GM12874 (cell line): ENCODE data around the gene SPPL2B.

Experiments used
- TF ChIP-seq, protein P1 (sequence below): IDR thresholded peaks from 2 replicates; pipeline ENCODE4 v1.5.1; 2011; ENCODE audit warnings: low read depth, mild to moderate bottlenecking, control low read depth, low read length, moderate library complexity; ENCODE audit not compliant: insufficient read depth

Gene SPPL2B

GRCh38 chr19:2365201-2365970 is 36.9 kb downstream of the SPPL2B start:
- TF ChIP-seq, protein P1, sequence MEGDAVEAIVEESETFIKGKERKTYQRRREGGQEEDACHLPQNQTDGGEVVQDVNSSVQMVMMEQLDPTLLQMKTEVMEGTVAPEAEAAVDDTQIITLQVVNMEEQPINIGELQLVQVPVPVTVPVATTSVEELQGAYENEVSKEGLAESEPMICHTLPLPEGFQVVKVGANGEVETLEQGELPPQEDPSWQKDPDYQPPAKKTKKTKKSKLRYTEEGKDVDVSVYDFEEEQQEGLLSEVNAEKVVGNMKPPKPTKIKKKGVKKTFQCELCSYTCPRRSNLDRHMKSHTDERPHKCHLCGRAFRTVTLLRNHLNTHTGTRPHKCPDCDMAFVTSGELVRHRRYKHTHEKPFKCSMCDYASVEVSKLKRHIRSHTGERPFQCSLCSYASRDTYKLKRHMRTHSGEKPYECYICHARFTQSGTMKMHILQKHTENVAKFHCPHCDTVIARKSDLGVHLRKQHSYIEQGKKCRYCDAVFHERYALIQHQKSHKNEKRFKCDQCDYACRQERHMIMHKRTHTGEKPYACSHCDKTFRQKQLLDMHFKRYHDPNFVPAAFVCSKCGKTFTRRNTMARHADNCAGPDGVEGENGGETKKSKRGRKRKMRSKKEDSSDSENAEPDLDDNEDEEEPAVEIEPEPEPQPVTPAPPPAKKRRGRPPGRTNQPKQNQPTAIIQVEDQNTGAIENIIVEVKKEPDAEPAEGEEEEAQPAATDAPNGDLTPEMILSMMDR: no peak

GRCh38 chr19:2371656-2372055 is 43.2 kb downstream of the SPPL2B start:
- TF ChIP-seq, protein P1: no peak

DNA sequence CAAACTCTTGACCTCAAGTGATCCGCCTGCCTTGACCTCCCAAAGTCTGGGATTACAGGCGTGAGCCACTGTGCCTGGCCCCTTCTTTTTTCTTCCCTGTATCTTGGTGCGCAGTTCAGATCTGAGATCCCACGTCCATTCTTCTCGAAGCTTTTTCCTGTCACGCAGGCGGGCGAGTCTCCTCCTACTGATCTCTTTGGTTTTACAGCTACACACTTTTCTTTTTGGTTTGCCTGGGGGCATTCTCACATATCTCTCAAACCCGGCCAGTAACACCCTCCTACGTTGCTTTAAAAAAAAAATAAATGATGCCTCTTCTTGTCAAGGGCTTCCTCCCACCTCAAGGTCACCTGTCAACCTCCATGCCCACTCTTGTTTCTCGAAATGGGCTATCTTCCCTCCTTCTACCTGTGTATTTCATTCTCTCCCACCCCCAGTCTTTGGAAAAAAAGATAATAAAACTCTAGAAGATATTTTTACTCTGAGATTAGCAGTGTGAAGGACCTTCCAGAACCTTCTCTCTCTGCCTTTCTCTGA is 43.7 kb downstream of the SPPL2B start:
- TF ChIP-seq, protein P1: no peak

- TF ChIP-seq, protein P1: no peak
Measured at GRCh38 chr19:2374808-2375207, 46.3 kb downstream of the SPPL2B start.

- TF ChIP-seq, protein P1: no peak
Measured at GRCh38 chr19:2375353-2376121, 47.1 kb downstream of the SPPL2B start.

GRCh38 chr19:2376784-2377519 is 48.5 kb downstream of the SPPL2B start:
- TF ChIP-seq, protein P1: no peak

DNA sequence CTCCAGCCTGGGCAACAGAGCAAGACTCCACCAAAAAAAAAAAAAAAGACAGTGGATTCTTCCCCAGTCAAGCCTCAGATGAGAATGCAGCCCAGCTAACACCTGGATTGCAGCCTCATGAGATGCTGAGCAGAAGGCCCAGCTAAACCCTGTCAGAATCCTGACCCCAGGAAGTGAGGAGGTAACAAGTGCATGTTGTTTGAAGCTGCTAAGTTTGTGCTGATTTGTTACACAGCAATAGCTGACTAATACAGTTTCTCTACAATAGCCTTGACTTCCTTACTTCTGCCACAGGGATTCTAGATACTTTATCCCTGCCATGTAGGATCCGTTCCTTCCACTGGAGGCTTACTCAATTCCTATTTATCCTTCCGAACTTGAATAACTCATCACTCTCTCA is 52.1 kb downstream of the SPPL2B start:
- TF ChIP-seq, protein P1: no peak
